HG03565 (cell line): ENCODE measurements around the gene ERH.

Experiments
- ATAC-seq: cut with Tn5 transposase; IDR thresholded peaks from one replicate; pipeline ENCODE4 v1.9.1; 2021; ENCODE audit warnings: mild to moderate bottlenecking, moderate library complexity; ENCODE audit not compliant: unreplicated experiment

The ERH gene

GRCh38 chr14:69331206-69331605 is 66.9 kb downstream of the ERH start:
- ATAC-seq = no peak
